GM18858 (cell line): ENCODE measurements around the gene TNFSF11.

Source experiments
- ATAC-seq: cut with Tn5 transposase; IDR thresholded peaks from one replicate; pipeline ENCODE4 v1.9.1; 2021; ENCODE audit not compliant: unreplicated experiment

The TNFSF11 gene

GRCh38 chr13:42574011-42574410 lies at the start of gene TNFSF11:
TSS of gene TNFSF11 (plus strand) at chr13:42574152. CDS start at chr13:42574304, 152 bp downstream.
- ATAC-seq = no peak

GRCh38 chr13:42524487-42525034 lies 49.4 kb upstream of the TNFSF11 start:
- no peak for ATAC-seq

- ATAC-seq = no peak
Observed at GRCh38 chr13:42525035-42525504, 48.9 kb upstream of the TNFSF11 start.

GRCh38 chr13:42526276-42526675 lies 47.7 kb upstream of the TNFSF11 start:
- no peak for ATAC-seq

GRCh38 chr13:42526804-42527203 lies 47.1 kb upstream of the TNFSF11 start:
- ATAC-seq = no peak

- ATAC-seq = no peak
Observed at GRCh38 chr13:42532561-42533335, 41.2 kb upstream of the TNFSF11 start.

- ATAC-seq = no peak
Observed at GRCh38 chr13:42533336-42533591, 40.7 kb upstream of the TNFSF11 start.

- ATAC-seq = no peak
Observed at GRCh38 chr13:42534785-42535184, 39.2 kb upstream of the TNFSF11 start.

- no peak for ATAC-seq
Observed at GRCh38 chr13:42538996-42539395, 35.0 kb upstream of the TNFSF11 start.

- ATAC-seq = no peak
Observed at GRCh38 chr13:42539670-42540069, 34.3 kb upstream of the TNFSF11 start.

- no peak for ATAC-seq
Observed at GRCh38 chr13:42543215-42543797, 30.6 kb upstream of the TNFSF11 start.

GRCh38 chr13:42544246-42544926 lies 29.6 kb upstream of the TNFSF11 start:
- ATAC-seq = no peak

- ATAC-seq = no peak
Observed at GRCh38 chr13:42545842-42546241, 28.1 kb upstream of the TNFSF11 start.

- ATAC-seq = no peak
Observed at GRCh38 chr13:42547612-42548011, 26.3 kb upstream of the TNFSF11 start.

- peak; percentile 93 for ATAC-seq
Observed at GRCh38 chr13:42548731-42549551, 25.0 kb upstream of the TNFSF11 start.

- no peak for ATAC-seq
Observed at GRCh38 chr13:42549552-42549936, 24.4 kb upstream of the TNFSF11 start.

GRCh38 chr13:42551611-42552010 lies 22.3 kb upstream of the TNFSF11 start:
- ATAC-seq = no peak

GRCh38 chr13:42553098-42554046 lies 20.6 kb upstream of the TNFSF11 start:
- no peak for ATAC-seq

- no peak for ATAC-seq
Observed at GRCh38 chr13:42559057-42559456, 14.9 kb upstream of the TNFSF11 start.
